ENCODE measurements around the gene PDRG1. TPM values are rescaled to one million over a fixed set of nuclear protein-coding genes. Genes with fewer than 3 reads are reported as not detected.

PDRG1 gene
- 27.4 TPM for polyA plus RNA-seq (2012; ENCODE audit: insufficient read depth, insufficient read length)

GRCh38 chr20:31951530-31952453 is at the start of gene PDRG1:
Gene PDRG1, minus strand, starts transcription at chr20:31952046. Its CDS starts 85 bp downstream, at chr20:31951961.
- H3K4me3 ChIP-seq (ENCODE audit: low read length), result peak within 1 kb of the TSS; percentile 99
- DNase-seq (ENCODE audit: low read depth, low spot score), result peak; percentile 93

GRCh38 chr20:31998246-31998645 is 46.4 kb upstream of the PDRG1 start:
- no peak overlapping the region for H3K4me3 ChIP-seq (ENCODE audit: low read length)
- DNase-seq (ENCODE audit: low read depth, low spot score), result no peak

GRCh38 chr20:31996996-31997395 is 45.1 kb upstream of the PDRG1 start:
- no peak for DNase-seq (ENCODE audit: low read depth, low spot score)
- H3K4me3 ChIP-seq (ENCODE audit: low read length), result no peak overlapping the region

- H3K4me3 ChIP-seq (ENCODE audit: low read length), result no peak overlapping the region
- DNase-seq (ENCODE audit: low read depth, low spot score), result no peak
These were observed 40.2 kb upstream of the PDRG1 start for GRCh38 chr20:31992086-31992485.

- H3K4me3 ChIP-seq (ENCODE audit: low read length), result no peak overlapping the region
- no peak for DNase-seq (ENCODE audit: low read depth, low spot score)
These were observed 39.5 kb upstream of the PDRG1 start for GRCh38 chr20:31991339-31991705.

- no peak for DNase-seq (ENCODE audit: low read depth, low spot score)
These were observed 38.9 kb upstream of the PDRG1 start for GRCh38 chr20:31990641-31991338.

GRCh38 chr20:31989030-31989645 is 37.3 kb upstream of the PDRG1 start:
- no peak overlapping the region for H3K4me3 ChIP-seq (ENCODE audit: low read length)
- DNase-seq (ENCODE audit: low read depth, low spot score), result no peak

More at GRCh38 chr20:31990641-31991338, 38.9 kb upstream of the PDRG1 start:
- no peak overlapping the region for H3K4me3 ChIP-seq (ENCODE audit: low read length)

- H3K4me3 ChIP-seq (ENCODE audit: low read length), result no peak overlapping the region
- no peak for DNase-seq (ENCODE audit: low read depth, low spot score)
These were observed 36.7 kb upstream of the PDRG1 start for GRCh38 chr20:31988430-31989015.

GRCh38 chr20:31987744-31988143 is 35.9 kb upstream of the PDRG1 start:
- no peak overlapping the region for H3K4me3 ChIP-seq (ENCODE audit: low read length)
- DNase-seq (ENCODE audit: low read depth, low spot score), result no peak

GRCh38 chr20:31984981-31985471 is 33.2 kb upstream of the PDRG1 start:
- no peak overlapping the region for H3K4me3 ChIP-seq (ENCODE audit: low read length)
- no peak for DNase-seq (ENCODE audit: low read depth, low spot score)

GRCh38 chr20:31981784-31982183 is 29.9 kb upstream of the PDRG1 start:
- no peak overlapping the region for H3K4me3 ChIP-seq (ENCODE audit: low read length)
- DNase-seq (ENCODE audit: low read depth, low spot score), result no peak

- no peak overlapping the region for H3K4me3 ChIP-seq (ENCODE audit: low read length)
- no peak for DNase-seq (ENCODE audit: low read depth, low spot score)
These were observed 28.0 kb upstream of the PDRG1 start for GRCh38 chr20:31979713-31980426.

- H3K4me3 ChIP-seq (ENCODE audit: low read length), result no peak overlapping the region
- DNase-seq (ENCODE audit: low read depth, low spot score), result no peak
These were observed 25.2 kb upstream of the PDRG1 start for GRCh38 chr20:31977080-31977479.

- no peak for DNase-seq (ENCODE audit: low read depth, low spot score)
- H3K4me3 ChIP-seq (ENCODE audit: low read length), result no peak overlapping the region
These were observed 24.0 kb upstream of the PDRG1 start for GRCh38 chr20:31975874-31976273.

- H3K4me3 ChIP-seq (ENCODE audit: low read length), result no peak overlapping the region
These were observed 23.2 kb upstream of the PDRG1 start for GRCh38 chr20:31974951-31975487.

GRCh38 chr20:31974296-31974695 is 22.4 kb upstream of the PDRG1 start:
- no peak for DNase-seq (ENCODE audit: low read depth, low spot score)
- no peak overlapping the region for H3K4me3 ChIP-seq (ENCODE audit: low read length)

More at GRCh38 chr20:31974951-31975487, 23.2 kb upstream of the PDRG1 start:
- no peak for DNase-seq (ENCODE audit: low read depth, low spot score)

- H3K4me3 ChIP-seq (ENCODE audit: low read length), result no peak overlapping the region
- DNase-seq (ENCODE audit: low read depth, low spot score), result no peak
These were observed 20.7 kb upstream of the PDRG1 start for GRCh38 chr20:31972471-31973021.

- no peak overlapping the region for H3K4me3 ChIP-seq (ENCODE audit: low read length)
- DNase-seq (ENCODE audit: low read depth, low spot score), result no peak
These were observed 18.1 kb upstream of the PDRG1 start for GRCh38 chr20:31969991-31970390.
